ENCODE data around the gene TRMT44.

TRMT44 gene

DNA sequence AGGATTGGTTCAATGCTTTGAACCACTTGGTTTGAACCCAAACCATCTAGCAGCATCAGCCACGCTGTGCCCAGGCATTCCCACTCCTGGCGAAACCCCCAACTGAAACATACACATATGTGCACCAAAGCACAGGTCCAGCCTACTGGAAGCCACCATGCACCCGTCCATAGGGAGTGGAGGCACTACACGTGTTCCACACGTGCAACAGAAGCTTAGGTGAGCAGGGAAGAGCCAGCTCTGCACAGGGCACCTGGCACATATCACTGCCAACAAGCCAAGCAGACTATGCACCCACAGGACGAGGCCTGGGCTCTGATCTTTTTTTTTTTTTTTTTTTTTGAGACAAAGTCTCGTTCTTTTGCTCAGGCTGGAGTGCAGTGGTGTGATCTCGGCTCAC, 73.4 kb downstream of the TRMT44 start:
- in situ Hi-C loops (cut with MboI; ENCODE audit: low sequenced_read_pairs, unreplicated experiment), result no loop called here
- no peak for DNase-seq (ENCODE audit: low spot score)
- TF ChIP-seq CTCF (IDR thresholded peaks at IDR 0.05; ENCODE audit: borderline replicate concordance, control extremely low read depth, extremely low read depth, insufficient read depth, missing control alignments), result no peak

GRCh38 chr4:8514391-8514790, 73.8 kb downstream of the TRMT44 start:
- no peak for DNase-seq (ENCODE audit: low spot score)
- in situ Hi-C loops (cut with MboI; ENCODE audit: low sequenced_read_pairs, unreplicated experiment), result no loop called here
- no peak for TF ChIP-seq CTCF (IDR thresholded peaks at IDR 0.05; ENCODE audit: borderline replicate concordance, control extremely low read depth, extremely low read depth, insufficient read depth, missing control alignments)

DNA sequence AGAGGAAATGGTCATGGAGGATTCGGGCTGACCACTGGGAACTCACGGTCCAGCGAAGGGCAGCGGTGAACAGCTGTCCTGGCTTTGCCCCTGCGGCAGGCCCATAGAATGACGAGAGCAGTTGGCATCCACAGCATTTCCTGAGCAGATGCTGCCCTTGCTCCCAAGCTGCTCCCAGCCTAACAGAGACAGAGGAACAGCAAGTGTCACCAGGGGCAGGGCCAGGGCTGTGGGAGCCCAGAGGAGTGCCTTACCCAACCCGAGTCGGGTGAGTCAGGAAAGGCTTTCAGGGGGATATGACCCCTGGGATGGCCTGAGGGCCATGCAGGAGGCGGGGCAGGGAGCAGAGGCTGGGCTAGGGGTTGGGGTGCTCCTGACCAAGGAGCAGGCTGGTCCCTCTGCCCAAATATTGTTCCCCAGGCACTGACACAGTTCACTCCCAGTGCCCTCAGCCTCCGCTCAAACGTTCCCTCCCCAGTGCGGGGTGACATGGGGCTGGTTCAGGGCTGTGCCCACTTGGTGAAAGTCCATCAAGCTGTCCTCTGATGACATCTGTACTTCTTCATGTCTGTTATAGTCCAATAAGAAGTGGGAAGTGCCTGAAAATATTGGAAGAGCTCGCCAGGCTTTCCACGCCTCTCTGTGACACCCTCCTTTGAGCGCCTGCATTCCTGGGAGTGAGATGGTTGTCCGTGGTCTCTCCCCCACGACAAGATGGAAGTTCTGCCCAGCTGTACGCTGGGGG, 74.9 kb downstream of the TRMT44 start:
- no peak for DNase-seq (ENCODE audit: low spot score)
- TF ChIP-seq CTCF (IDR thresholded peaks at IDR 0.05; ENCODE audit: borderline replicate concordance, control extremely low read depth, extremely low read depth, insufficient read depth, missing control alignments), result no peak
- in situ Hi-C loops (cut with MboI; ENCODE audit: low sequenced_read_pairs, unreplicated experiment), result no loop called here

DNA sequence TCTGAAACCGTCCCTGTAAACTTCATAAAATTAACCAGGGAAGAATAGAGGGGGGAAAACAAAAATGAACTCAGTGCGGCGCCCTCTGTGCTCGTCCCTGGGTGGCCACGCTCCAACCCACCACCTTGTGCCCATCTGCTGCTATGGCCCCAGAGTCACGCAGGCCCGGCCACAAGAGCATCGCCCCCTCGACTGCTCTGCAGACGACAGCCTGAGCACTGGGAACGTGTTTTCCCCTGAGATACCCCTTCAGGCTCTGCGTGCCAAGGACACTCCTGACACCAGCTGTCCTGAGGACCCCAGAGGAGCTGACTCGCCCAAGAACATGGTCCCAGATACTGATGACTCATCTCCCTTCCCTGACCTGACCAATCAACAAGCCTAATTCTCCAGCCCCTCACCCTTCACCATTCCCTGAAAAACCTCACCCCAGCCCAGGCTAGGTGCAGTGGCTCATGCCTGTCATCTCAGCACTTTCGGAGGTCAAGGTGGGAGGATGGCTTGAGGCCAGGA, 75.5 kb downstream of the TRMT44 start:
- TF ChIP-seq CTCF (IDR thresholded peaks at IDR 0.05; ENCODE audit: borderline replicate concordance, control extremely low read depth, extremely low read depth, insufficient read depth, missing control alignments), result no peak
- in situ Hi-C loops (cut with MboI; ENCODE audit: low sequenced_read_pairs, unreplicated experiment), result no loop called here
- DNase-seq (ENCODE audit: low spot score), result no peak

DNA sequence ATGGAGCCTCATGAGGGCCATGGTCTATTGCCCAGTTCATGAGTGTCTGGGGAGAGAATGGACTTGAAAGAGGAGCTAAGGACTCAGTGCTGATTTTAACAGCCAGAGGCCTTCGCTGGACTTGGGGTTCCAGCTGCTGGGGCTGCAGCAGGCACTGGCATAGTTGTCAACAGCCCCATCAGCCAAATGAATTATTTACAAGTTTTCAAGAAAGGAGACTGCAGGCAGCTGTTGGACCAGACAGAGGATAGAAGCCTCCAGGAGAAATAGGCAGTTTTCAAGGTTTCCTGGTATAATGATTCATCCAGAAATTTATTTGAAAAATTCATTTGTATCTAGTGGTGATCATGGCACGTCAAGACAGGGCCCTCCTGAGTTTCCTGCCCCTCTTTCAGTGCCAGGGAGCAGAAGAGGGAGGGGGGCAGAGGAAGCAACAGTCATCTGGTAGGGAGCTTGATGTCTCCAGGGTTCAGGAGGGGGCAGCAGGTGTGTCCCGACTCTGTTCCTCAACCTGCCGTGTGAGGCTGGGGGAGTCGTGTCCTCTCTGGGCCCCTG, 76.5 kb downstream of the TRMT44 start:
- TF ChIP-seq CTCF (IDR thresholded peaks at IDR 0.05; ENCODE audit: borderline replicate concordance, control extremely low read depth, extremely low read depth, insufficient read depth, missing control alignments), result no peak
- in situ Hi-C loops (cut with MboI; ENCODE audit: low sequenced_read_pairs, unreplicated experiment), result no loop called here
- DNase-seq (ENCODE audit: low spot score), result no peak

GRCh38 chr4:8517946-8518345, 77.4 kb downstream of the TRMT44 start:
- TF ChIP-seq CTCF (IDR thresholded peaks at IDR 0.05; ENCODE audit: borderline replicate concordance, control extremely low read depth, extremely low read depth, insufficient read depth, missing control alignments), result no peak
- DNase-seq (ENCODE audit: low spot score), result no peak
- in situ Hi-C loops (cut with MboI; ENCODE audit: low sequenced_read_pairs, unreplicated experiment), result no loop called here
